ENCODE measurements around the gene TMED10.

DNA sequence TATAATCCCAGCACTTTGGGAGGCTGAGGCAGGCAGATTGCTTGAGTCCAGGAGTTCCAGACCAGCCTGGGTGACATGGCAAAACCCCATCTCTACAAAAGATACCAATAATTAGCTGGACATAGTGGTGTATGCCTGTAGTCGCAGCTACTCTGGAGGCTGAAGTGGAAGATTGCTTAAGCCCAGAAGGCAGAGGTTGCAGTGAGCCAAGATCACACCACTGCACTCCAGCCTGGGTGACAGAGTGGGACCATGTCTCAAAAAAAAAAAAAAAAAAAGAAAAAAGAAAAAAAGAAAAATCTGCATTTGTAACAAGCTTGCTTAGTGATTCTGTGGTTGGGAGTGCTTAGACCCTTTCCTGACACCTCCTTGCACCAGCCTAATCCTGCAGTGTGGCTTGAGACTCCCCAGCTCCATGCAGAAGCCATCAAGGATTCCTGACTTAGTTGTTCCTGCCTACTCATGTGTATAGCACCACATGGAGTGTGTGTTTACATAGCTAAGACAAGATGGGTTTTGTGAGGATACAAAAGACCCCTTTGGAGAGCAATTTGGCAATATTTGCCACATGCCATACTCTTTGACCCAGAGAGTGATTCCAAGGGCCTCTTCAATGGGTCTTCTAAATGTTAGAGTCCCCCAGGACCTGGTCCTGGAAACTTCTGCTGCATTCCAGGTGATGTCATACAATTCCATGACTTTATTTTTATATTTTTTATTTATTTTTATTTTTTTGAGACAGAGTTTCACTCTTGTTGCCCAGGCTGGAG is 5.1 kb upstream of the TMED10 start:
- TF ChIP-seq, protein P1, sequence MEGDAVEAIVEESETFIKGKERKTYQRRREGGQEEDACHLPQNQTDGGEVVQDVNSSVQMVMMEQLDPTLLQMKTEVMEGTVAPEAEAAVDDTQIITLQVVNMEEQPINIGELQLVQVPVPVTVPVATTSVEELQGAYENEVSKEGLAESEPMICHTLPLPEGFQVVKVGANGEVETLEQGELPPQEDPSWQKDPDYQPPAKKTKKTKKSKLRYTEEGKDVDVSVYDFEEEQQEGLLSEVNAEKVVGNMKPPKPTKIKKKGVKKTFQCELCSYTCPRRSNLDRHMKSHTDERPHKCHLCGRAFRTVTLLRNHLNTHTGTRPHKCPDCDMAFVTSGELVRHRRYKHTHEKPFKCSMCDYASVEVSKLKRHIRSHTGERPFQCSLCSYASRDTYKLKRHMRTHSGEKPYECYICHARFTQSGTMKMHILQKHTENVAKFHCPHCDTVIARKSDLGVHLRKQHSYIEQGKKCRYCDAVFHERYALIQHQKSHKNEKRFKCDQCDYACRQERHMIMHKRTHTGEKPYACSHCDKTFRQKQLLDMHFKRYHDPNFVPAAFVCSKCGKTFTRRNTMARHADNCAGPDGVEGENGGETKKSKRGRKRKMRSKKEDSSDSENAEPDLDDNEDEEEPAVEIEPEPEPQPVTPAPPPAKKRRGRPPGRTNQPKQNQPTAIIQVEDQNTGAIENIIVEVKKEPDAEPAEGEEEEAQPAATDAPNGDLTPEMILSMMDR (conservative IDR thresholded peaks at IDR 0.05; ENCODE audit: low read depth, low read length) = no peak
- TF ChIP-seq EZH2 (IDR thresholded peaks at IDR 0.05; ENCODE audit: low read length, unreplicated experiment) (no peak), EZH2phosphoT487 (IDR thresholded peaks at IDR 0.05; ENCODE audit: borderline replicate concordance, low read length) (no peak)
